NCI-H526 (cell line): ENCODE measurements around the gene DHDH.
A peak's percentile ranks its signal among the peaks of the same experiment; 100 is the strongest.
"Not testable (repeated sequence)": the region's sequence is repeated elsewhere in the genome, so short reads cannot be mapped to it uniquely, and the experiment has no call there.

ENCODE experiments used
- DNase-seq, 2 experiments: peaks; one replicate each; lab custom pipeline; 2025; lab: John Stamatoyannopoulos, UW

Gene DHDH

GRCh38 chr19:48933382-48933932 is at the start of gene DHDH:
Gene DHDH (plus strand): TSS chr19:48933699. CDS start chr19:48933722, 23 bp downstream.
- peak; percentile 88 to 96 for DNase-seq

DNA sequence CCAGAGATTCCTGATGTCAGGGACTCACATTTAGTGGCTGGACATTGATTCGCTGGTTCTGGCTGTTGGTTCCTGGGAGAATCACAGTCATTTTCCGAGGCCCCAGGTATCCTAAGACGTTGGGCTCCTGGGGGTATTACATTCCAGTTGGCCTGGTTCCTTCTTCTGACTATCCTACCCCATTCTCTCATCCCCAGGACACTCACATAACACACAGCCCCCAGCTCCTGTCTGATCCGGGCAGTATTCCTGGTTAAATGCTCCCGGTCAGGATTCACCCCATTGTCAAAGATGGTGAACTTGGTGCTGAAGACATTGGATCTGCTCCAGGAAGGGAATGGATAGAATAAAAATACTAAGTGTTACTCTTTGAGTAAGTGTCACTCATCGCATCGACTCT is 49.8 kb upstream of the DHDH start:
- no peak for DNase-seq

DNA sequence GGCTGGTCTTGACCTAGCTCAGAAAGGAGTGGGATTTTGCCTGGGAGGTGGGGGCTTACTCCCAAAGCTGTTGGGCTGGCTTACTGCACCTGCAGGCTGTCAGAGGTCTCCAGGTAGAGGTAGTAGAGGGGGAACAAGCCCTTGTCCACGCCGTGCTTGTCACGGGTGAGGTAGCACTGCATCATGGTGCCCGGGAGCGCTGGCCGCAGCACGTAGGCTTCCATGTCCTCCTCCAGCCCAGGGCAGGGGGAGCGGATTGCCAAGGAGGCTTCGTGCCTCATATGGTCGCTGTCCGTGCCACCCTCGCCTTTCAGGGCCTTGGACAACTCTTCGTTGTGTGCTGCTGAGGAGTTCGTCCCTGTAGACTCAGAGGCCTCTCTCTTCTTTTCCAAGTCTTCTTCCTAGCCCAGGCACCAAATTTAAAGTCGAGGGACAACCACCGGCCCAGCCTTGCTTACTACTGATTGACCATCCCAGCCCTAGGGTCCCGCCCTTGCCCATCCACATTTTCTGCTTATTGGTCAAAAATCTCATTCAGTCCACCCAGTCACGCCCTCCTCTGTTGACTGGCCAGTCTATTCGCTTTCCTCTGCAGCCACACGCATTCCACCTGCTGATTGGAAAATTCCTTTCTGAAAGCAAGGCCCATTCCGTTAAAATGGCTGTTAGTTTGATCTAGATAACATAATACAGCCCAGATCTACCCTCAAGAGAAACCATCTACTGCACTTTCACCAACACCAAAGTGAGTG is 45.5 kb upstream of the DHDH start:
- DNase-seq: no peak

DNA sequence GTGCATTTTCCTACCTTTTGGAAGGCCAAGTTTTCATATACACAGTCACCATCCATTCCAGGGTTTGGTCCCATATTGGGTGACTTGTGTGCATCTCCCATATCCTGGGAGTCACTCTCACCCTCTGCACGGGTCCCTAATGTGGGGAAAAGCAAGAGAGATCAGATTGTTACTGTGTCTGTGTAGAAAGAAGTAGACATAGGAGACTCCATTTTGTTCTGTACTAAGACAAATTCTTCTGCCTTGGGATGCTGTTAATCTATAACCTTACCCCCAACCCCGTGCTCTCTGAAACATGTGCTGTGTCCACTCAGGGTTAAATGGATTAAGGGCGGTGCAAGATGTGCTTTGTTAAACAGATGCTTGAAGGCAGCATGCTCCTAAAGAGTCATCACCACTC is 44.0 kb upstream of the DHDH start:
- DNase-seq: not testable (repeated sequence)

DNA sequence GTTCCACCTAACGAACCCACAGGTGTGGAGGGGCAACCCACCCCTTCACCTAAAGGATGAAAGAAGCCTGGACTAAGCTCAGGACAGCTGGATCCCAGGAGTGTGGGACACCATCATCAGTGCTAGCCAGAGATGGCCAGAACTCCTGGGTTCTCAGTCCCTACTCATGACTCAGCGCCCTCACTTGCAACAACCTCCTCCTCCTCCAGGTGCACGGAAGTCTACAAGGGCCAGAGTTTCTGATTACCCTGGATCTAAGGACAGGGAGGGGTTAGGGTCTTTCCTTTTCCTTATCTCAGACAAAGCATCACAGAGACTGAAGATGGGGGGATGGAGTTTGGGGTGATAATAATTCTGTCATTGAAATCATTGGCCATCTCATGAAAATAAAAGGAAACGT is 42.9 kb upstream of the DHDH start:
- DNase-seq: no peak

DNA sequence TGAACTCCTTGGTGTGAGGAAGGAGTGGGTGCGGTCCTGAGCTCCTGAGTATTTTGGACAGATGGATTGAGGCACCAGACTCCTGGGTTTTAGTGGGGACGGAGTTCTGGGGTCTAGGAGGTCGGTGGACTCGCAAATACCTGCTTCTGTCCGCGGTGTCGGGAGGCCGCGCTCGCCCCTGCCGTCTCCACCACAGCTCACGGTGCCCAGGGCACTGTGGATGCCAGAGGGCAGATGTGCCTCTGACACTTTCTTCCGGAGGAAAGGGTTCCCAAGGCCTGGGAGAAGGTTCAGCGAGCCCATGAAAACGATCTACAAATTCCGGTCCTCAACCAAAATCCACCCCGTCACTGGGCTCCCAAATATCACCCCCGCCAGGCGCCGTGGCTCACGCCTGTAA is 38.3 kb upstream of the DHDH start:
- no peak for DNase-seq

DNA sequence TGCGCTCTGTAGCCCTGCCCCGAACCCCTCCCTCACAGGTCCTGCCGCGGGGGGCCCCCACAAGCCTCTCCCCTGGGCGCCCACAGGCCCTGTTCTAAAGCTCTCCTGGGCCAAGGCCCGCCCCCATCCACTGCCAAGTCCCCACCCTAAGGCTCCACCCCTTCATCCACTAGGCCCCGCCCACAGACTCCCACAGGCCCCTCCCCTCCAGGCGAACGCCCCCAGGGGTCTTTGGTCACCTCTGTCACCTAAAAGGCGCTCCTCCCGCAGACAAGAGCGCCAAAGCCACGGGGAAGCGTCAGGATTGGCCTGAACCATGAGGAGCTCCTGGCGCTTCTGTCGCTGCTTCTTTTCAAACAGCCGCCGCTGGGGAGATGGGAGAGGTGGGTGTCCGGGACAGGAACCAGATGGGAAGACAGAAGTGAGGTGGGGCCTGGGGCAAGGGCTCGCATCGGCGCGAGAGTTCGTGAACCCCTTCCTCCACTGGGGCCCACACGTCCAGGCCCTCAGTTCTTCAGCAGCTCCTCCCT is 37.2 kb upstream of the DHDH start:
- peak in 1 of 2 experiments; percentile 60 for DNase-seq

- DNase-seq: no peak
Observed at GRCh38 chr19:48897181-48897580, 36.3 kb upstream of the DHDH start.

GRCh38 chr19:48899386-48899749 is 34.1 kb upstream of the DHDH start:
- not testable (repeated sequence) for DNase-seq

DNA sequence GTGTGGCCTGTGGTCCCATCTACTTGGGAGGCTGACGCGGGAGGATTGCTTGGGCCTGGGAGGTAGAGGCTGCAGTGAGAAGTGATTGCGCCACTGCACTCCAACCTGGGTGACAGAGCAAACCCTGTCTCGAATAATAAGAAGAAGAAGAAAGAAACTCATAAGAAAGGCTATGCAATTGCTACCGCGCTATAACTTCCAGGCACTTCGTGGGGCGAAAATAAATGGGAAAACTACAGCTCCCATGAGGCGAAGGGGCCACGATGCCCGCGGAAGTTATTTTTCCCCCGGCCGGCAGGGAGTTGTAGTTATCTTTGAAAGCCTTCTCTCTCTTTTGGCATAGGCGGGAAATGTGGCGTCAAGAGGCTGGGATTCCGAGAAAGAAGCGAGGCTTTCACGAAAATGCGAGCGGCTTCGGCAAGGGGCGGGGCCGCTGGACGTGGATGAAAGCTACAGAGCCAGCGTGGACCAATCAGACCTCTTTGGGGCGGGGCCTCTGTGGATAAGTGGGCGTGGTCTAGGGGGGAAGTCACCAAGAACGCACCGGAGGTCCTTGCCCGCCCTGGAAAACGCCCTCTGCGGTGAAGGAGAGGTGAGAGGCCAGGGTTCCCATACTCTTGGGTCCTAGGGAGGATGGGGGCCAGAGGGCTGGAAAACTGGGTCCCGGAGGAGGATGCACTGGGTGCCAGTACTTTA is 33.6 kb upstream of the DHDH start, which contains the start of gene NUCB1:
NUCB1 (plus strand) TSS at position 532 of the 696 bp plus-strand sequence. CDS start 485 bp downstream, outside the sequence.
- DNase-seq: peak; percentile 96 to 99

DNA sequence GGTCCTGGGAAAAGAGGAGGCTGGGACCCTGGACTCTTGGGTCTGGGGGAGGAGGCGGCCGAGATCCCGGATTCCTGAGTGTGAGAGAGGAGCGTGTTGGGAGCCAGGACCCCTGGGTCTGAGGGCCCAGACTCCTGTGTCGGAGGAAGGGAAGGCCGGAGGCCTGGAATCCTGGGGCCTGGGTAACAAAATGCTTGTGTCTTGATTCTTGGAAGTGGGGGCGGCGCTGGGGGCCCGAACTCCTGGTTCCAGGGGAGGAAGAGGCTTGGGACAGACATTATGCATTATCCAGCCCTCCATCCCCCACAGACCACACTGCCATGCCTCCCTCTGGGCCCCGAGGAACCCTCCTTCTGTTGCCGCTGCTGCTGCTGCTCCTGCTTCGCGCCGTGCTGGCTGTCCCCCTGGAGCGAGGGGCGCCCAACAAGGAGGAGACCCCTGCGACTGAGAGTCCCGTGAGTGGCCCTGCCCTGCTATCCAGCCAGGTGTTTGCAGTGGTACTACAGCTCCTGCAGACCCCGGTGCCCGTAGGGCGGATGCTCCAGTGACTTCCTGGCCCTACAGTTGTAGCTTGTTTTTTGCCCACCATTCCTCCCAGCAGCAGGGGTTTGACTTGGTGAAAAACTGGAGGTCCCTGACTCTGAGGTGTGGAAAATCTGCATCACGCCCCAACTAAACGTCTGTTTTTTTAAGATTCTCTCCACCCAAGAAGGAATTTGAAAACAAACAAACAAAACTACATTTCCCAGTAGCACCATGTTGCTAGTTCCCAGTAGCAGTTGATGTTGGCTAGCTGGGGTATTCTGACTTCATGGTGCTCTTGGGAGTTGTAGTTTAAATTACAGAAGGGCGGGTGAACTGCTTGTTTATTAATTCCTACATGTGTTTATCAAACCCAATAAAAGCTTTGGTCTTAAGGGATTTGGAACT is 32.8 kb upstream of the DHDH start:
- peak in 1 of 2 experiments; percentile 14 for DNase-seq

- not testable (repeated sequence) for DNase-seq
Observed at GRCh38 chr19:48902291-48902690, 31.2 kb upstream of the DHDH start.

GRCh38 chr19:48903788-48904187 is 29.7 kb upstream of the DHDH start:
- not testable (repeated sequence) for DNase-seq

- DNase-seq: no peak
Observed at GRCh38 chr19:48905664-48906063, 27.8 kb upstream of the DHDH start.

- no peak for DNase-seq
Observed at GRCh38 chr19:48906324-48906723, 27.2 kb upstream of the DHDH start.

DNA sequence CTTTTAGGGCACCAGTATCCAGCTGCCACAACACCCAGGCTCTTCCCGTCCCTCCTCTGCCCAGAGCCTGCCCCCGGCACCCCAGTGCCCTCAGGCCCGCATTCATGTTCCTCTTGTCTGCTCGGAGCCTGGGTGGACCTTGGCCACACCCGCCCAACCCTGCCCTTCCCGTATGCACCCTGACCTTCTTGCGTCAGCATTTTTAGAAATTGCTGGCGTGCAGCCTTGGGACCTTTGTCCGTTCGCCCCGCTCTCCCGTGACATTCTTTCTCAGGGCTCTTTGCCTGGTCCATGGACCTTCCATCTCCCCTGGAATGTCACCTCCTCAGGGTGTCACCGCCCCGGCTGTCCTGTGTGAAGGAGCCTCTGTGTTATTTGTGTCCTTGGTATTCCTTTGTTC is 25.8 kb upstream of the DHDH start:
- DNase-seq: no peak

- DNase-seq: not testable (repeated sequence)
Observed at GRCh38 chr19:48909424-48910077, 23.9 kb upstream of the DHDH start.

DNA sequence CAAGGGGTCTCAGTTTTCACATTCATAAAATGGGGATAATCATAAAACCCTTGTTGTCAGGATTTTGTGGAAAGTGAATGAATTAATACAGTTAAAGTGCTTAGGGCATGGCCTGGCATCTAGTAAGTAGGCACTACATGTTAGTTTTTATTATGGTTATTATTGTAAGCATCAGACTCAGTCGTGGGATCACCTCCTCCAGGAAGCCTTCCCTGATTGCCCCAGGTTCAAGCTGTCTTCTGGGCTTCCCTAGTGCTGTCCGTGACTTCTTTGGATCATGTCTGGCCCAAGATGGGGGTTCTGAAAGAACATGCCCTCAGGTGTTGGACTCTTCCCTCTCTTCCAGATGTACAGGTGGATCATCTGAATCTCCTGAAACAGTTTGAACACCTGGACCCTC is 22.7 kb upstream of the DHDH start:
- no peak for DNase-seq

- peak in 1 of 2 experiments; percentile 28 for DNase-seq
Observed at GRCh38 chr19:48913114-48913889, 20.2 kb upstream of the DHDH start.

- no peak for DNase-seq
Observed at GRCh38 chr19:48914181-48914580, 19.3 kb upstream of the DHDH start.
